CMK (cell line): ENCODE measurements around the gene RFLNA.
A peak's percentile ranks its signal among the peaks of the same experiment; 100 is the strongest.

Source experiments
- DNase-seq: peaks from one replicate; pipeline ENCODE4 v3.0.0-alpha.2; 2010; ENCODE audit warnings: low read depth

RFLNA gene

DNA sequence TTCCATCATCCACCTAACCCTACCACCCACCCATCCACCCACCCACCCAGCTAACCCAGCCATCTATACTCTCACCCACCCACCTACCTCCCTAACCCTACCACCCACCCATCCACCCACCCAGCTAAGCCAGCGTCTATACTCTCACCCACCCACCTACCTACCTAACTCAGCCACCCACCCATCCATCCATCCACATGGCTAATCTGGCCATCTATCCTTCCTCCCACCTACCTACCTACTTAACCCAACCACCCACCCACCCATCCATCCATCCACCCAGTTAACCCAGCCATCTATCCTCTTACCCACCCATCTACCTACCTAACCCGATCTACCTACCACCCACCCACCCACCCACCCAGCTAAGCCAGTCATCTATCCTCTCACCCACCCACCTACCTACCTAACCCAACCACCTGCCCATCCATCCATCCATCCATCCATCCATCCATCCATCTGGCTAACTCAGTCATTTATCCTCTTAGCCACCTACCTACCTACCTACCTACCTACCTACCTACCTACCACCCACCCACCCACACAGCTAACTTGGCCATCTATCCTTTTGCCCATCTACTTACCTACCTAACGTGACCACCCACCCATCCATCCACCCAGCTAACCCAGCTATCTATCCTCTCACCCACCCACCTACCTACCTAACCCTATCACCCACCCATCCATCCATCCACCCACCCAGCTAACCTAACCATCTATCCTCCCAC lies 44.1 kb downstream of the RFLNA start:
- no peak for DNase-seq

DNA sequence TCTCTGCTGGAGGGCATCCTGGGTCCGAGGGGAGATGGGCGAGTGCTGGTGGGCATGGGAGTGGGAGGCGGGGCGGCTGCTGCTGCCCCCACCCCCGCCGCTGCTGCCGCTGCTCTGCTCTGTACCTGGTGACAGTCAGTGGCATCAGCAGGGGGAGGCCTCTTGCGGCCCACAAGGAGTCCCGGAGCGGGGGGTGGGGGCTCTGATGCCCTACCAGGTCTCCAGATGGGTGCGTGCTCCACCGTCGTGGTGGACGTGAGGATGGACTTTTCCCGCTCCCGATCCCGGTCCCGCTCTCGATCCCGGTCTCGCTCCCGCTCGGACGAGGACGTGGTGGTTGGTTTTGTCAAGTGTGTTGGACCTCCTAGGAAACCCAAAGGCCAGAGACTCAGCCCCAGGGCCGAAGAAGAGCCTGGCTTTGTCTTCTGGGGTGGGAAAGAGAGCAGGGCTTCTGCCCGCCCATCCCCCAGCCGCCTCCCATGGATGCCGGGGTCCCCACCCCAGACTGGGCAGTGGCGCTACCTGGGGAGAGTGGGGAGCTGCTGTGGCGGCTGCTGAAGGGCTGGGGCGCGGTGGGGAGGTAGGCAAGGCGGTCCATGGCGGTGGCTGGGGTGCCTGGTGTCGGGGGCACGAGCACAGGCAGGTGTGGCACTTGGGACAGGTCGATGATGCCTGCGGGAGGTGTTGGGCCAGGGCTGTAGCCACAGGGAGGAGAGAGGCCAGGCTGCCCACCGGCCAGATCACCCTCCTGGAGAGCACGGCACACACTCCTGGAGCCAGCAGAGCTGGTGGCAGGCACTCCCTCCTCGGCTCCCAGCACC lies 45.4 kb downstream of the RFLNA start:
- DNase-seq, result no peak

DNA sequence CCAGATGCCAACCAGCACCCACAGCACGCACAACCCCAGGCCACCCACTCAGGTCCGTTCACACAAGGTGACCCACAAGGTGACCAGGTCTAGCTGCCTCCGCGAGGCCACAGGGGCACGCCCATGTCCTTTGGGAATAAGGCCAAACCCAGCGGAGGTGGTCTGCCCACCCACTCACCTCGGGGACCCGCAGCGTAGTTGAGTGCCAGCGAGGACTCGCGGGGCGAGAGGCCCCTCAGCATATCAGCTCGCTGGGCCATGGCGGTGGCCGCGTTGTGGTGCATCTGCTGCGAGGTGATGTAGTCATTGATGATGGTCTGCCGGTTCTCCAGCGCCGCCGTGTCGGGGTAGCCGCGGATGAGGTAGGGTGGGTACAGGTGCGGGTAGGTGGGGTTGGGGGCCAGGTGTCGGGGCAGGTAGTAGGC lies 46.8 kb downstream of the RFLNA start:
- no peak for DNase-seq

DNA sequence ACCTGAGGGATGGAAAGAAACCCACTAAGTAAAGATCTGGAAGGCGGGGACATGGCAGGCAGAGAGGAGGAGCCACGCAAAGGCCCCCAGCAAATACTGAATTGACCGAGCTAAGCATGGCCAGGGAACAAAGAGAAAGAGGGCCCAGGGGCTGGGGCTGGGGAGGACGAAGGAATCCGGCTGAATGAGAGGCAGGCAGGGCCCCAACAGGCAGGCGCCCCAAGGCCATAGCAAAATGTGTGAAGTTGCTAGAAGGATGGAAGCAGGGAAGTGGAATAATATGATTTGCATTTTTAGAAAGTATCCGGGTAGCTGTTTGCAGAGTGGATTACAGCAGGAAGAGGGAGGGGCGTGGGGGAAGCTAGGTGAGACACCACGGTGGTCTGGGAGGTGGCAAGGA lies 49.1 kb downstream of the RFLNA start:
- no peak for DNase-seq

DNA sequence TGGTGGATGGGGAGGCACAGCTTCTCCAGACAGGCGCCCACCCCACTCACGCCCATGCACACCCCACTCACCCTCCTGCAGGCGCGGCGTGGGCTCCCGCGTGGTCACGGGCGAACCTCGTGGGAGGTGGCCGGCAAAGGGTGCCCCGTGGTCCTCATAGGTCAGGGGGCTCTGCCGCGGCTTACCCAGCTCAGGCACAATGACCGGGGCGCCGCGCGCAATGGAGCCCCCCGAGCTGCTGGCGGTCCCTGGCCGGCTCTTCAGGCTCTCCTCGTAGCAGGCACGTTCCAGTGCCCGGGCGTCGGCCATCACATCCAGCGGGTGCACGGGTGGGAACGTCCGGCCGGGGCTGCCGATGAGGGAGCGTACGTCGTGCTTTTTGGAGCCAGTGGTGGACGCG lies 49.6 kb downstream of the RFLNA start:
- no peak for DNase-seq

DNA sequence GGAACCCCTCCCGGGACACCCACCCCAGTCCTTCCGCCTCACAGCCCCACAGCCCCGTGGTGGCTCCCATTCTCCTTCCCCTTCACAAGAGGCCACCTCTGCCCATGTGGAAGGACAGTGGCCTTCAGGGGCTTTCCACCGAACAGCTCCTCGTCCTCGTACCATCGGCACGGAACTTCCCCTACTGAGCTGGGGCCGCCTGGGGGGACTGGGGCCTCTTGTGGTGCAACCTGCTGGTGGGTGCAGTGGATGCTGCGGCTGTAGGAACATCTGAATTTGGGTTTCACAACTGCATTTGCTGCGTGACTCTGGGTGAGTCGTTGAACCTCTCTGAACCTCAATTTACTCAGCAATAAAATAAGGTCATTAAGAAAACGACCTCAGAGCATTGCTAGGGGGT lies 50.9 kb downstream of the RFLNA start:
- no peak for DNase-seq

DNA sequence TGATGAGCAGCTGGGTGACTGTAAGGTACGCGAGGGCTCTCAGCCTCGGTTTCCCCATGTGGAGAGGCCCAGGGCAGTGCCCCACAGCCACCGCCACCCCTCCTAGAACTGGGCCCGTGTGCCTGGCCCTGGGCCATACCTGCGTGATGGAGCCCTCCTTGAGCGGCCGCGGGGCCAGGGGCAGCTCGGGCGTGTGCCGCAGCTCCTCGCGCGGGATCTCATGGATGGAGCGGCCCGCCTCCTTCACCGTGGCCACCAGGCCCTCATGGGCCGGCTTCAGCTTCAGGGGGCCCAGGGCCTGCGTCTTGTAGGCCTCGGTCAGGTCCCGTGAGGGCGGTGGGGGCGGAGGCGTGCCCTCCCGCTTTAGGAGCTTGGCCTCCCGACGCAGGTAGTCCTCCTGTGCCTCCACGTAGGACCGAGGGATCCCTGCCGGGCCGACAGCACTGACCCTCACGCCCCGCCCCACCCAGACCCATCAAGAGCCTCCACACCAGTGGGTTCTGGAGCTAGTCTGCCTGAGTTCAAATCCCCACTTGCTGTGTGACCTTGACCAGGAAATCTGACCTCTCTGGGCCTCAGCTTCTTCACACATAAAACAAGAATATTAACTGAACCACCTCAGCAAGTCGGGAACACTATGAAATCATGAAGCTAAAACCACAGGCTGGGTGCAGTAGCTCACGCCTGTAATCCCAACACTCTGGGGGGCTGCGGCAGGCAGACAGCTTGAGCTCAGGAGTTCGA lies 51.7 kb downstream of the RFLNA start:
- no peak for DNase-seq

DNA sequence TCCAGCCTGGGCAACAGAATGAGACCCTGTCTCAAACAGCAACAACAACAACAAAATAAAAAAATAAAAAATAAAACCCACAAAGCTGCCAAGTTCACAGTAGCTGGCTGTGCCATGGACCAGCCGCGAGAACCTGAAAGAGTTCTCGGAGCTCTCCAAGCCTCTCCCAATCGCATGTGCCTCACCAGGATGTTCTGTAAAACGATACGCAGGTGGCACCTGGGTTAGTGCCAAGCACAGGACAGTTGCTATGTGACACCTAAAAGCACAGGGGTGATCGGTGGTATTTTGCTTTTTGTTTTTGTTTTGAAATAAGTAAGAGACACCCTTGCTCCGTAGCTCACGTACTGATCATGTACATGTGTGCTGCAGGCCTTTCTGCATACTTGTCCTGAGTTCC lies 52.4 kb downstream of the RFLNA start:
- DNase-seq, result no peak

DNA sequence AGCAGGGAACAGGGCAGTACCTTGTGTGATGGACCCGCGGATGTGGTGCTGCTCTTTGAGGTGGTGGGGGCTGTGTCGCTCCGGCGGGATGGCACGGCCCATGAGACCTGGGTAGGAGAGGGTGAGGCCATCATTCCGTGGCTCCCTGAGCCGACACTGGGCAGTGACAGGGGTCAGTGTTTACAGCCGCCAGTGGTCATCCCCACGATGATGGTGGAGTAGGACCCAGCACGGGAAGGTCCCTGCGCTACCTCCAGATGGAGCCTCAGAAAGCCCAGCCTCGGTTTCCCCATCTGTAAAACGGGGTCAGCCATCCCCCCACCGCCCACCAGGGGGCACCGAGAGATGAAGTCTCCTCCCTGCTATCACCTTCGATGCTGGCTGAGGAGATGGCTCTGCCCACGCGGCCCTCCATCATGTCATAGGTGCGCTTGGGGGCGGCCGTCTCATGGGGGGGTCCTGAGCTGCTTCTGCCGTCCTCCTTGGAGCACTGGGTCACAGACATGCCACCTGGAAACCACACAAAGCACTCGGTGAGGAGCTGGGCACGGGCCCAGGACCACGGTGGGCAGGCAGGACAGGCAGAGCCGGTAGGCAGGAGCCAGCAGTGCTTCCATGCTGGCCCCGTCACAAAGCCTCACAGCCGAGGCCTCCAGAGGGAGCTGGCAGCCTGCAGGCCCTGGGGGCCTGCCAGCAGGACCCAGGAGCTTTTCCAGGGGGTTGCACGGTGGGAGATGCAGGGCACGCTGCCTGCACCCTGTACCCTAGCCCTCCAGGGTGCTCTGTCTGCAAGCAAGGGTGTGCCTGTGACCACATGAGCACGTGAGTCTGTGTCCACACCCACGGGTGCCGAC lies 53.1 kb downstream of the RFLNA start:
- no peak for DNase-seq

DNA sequence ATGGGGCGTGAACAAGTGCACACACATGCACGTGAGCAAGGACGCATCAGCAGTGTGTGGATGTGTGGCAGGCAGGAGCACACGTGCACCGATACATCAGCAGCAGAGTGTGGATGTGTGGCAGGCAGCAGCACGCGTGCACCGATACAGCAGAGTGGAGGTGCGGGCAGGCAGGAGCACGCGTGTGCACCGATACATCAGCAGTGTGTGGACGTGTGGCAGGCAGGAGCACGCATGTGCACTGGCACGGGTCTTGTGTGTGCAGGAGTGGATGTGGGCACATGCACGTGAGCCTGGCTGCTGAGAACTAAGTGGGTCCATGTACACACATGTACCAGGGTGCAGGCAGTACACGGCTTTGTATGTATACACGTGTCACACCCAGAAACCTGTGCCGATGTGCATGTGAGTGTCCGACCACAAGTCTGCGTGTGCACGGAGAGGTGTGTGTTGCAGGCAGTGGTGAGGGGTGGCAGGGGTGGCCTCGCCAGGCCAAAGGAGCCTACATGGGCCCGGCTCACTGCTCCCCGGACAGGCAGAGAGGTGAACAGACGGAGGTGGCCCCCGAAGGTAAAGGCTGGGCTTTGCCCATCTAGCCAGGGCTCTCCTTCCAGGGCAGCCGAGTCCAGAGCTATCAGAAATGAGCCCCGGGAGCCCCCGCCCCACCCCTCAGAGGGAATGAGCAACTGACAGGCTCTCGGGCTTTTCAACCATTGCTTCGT lies 53.9 kb downstream of the RFLNA start:
- DNase-seq, result no peak

DNA sequence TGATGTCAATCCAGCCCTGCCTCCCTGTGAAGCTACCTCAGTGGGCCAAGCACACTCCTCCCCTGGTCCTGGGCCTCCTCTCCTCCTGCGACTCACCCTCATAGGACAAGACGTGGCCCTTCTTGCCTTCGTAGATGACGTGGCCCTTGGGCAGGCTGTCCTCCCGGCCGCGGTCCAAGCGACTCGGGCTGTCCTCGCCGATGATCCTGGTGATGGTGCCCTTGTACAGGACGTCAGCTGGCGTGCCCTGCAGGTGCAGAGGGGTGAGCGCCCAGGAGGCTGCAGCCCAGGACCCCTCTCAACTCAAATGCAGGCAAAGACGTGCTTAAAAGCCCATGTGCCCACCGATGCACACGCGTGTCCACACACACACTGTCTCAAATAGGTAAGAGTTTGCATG lies 55.6 kb downstream of the RFLNA start:
- no peak for DNase-seq

DNA sequence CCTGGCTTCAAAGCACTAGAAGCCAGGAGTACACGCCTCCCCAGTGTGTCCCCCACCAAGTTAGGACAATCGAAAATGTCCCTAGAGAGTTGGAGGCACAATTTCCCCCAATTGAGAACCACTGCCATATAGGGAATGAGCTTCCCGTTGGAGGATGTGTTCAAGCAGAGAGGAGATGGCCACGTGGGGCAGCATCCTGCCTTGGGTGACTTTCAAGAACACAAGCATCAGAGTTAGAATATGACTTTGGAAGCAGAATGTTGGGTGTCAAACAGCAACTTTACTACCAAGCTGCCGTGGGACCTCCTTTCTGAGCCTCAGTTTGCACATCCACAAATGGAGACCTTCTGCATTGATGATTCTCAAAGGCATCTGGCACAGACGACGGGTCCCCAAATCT lies 56.5 kb downstream of the RFLNA start:
- no peak for DNase-seq

DNA sequence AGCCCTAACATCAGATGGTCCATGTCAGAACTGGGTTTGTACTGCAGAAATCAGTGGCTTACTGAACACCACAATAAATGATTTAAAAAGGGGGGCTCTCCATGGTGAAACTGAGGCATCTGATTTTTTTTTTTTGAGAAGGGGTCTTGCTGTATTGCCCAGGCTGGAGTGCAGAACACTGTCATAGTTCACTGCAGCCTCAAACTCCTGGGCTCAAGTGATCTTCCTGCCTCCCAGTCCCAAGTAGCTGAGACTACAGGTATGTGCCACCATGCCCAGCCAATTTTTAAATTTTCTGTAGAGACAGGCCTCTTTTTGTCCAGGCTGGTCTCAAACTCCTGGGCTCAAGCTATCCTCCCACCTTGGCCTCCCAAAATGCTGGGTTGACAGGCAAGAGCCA lies 57.4 kb downstream of the RFLNA start:
- no peak for DNase-seq

DNA sequence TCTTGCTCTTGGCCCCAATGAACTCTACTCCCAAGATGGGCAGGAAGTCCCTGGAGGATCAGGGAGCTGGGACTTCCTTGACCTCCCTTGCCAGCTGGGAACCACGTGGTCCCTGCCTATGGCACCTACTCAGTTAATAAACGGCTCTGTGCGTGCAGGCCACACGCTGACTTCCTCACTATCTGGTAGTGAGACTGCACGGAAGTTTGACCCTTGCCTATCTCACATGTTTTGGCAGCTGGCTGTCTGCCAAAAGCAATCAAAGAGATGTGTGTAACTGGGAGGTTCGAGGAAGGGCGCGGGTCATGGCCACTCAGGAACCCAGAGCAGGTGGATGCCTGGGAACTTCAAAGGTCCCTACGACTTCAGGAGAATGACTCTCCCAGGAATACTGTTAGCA lies 57.9 kb downstream of the RFLNA start:
- peak; percentile 88 for DNase-seq

DNA sequence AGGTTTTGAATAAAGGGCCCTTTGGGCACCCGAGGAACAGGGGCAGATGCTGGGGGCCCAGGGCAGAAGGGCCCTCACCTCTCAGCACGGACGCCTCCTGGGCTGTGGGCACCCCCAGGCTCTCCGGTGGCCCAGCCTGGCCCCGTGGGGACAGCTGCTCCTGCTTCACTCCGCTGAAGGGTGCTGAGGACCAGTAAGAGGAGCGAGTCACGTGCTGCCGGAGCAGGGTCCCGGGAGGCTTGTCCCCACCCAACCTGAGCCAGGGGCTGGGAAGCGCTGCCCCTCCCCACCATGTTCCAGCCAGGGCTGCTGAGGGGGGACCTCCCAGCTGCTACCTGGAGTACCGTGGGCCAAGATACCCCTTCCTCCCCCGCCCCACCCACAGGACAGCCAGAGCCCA lies 59.5 kb downstream of the RFLNA start:
- DNase-seq, result no peak

DNA sequence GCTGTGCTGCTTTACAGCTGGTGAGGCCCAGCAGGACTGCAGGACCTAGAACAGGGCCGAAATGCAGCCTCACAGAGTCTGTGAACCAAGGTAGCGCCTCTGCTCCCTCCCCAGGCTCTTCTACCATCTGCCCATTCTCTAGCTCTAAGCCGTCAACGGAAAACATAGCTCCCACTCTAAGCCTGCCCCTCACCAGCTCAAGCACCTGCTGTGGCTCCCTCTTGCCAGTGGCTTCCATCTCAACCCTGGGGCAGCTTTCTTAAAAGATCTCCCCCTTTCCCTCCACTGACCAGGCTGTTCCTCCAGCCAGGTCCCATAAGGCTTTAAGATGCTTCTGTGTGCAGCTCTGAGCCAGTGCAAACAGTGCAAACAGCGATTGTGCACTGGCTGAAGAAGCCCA lies 61.3 kb downstream of the RFLNA start:
- DNase-seq, result no peak

DNA sequence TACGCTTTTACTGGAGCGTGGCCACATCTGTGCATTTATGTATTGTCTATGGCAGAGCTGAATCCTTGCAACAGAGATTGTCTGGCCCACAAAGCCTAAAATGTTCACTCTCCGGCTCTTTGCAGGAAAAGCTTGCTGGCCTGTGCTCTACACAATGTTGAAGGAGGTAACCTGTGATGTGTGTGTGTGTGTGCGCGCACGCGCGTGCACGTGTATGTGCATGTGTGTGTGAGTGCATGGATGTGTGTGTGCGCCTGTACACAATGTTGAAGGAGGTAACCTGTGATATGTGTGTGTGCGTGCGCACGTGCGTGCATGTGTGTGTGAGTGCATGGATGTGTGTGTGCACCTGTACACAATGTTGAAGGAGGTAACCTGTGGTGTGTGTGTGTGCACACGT lies 62.7 kb downstream of the RFLNA start:
- no peak for DNase-seq

DNA sequence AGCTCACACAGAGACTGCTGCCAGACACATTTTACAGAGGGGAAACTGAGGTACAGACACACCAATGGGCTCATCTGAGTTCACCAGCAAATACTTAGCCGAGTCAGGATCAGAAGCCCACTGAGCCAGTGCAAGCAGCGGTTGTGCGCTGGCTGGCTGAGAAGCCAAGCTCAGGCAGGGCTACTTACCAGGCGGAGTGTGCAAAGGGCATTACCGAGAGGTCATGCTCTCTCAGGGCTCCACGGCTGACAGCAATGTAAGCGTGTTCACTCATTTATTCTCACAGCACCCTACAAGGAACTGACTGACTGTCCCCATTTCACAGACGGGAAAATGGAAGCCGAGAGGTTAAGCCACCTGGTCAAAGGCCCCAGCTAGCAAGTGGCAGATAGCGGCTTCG lies 63.7 kb downstream of the RFLNA start:
- DNase-seq, result no peak

DNA sequence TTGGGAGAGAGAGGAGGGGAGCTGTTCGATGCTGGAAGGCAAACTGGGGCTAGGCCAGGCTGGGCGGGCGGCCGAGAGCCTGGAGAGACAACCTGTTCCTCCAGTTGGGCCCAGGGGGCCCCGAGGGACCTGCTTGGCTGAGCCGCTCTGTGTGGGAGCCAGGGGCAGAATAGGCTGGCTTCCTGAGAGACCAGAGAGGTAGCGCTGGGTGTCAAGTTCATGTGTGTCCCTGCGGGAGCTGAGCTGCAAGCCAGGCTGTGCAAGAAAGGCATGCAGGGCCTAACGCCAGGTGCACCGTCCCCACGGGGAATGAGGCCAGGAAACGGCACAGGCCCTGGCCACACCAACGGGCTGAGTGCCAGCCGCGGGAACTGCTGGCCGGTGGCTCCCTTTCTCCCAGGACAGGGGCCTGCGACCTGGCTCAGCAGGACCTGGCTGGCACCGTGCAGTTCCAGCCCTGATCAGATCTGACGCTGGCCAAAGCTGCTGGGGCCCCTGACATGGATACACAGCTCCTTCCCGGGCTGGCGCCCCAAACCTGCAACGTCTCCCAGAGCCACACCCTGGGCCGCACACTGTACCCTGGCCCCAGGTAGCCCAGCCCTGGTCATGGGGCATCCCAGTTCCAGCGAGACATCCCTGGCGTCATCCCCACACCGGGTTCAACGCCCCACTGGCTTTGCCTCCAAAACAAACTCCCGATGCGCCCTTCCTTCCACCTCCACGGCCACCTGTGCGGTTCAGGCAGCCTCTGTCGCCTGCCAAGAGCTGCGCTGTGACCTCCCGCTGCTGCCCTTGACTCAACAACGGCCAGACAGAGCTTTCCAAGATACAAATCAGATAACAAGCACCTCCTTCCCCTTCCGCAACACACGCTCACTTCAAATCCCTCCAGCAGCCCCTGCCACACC lies 65.0 kb downstream of the RFLNA start:
- DNase-seq, result no peak
